ENCODE results near the gene AKAP7. TPM values are rescaled to one million over a fixed set of nuclear protein-coding genes. Genes with fewer than 3 reads are reported as not detected.

The AKAP7 gene
- total RNA-seq, 4 donors from 2014 or later: 5.9 to 15.1 (median 7.2) TPM

Other genes starting within 250 kb of the AKAP7 start
- gene EPB41L2, start 72.2 kb upstream of the AKAP7 start, total RNA-seq: 100 to 1,000 TPM in 2 of 4 donors, 10 to 100 TPM in 2; 57.2 to 116 (median 85.2) TPM

Measured in gastroesophageal sphincter (tissue), 4 donors.